HFFc6 (cell line): Measurements from ENCODE around the gene PTGS1. TPM values are rescaled to one million over a fixed set of nuclear protein-coding genes. Genes with fewer than 3 reads are reported as not detected.

Experiments used
- DNase-seq: peaks from one replicate; pipeline ENCODE4 v3.0.0-alpha.2; 2018
- H3K27ac Mint-ChIP-seq: 2 replicates; pipeline ENCODE4 v1.8.0; 2020; ENCODE audit warnings: mild to moderate bottlenecking, mixed read lengths
- H3K27me3 Mint-ChIP-seq: 2 replicates; pipeline ENCODE4 v1.8.0; 2021; ENCODE audit warnings: mild to moderate bottlenecking, moderate library complexity, mixed read lengths; ENCODE audit not compliant: insufficient read depth
- H3K36me3 Mint-ChIP-seq: 2 replicates; pipeline ENCODE4 v1.8.0; 2021; ENCODE audit warnings: low read depth, mixed read lengths
- H3K4me1 Mint-ChIP-seq: 2 replicates; pipeline ENCODE4 v1.8.0; 2020; ENCODE audit warnings: low read depth, mixed read lengths
- H3K4me3 Mint-ChIP-seq: 2 replicates; pipeline ENCODE4 v1.8.0; 2020; ENCODE audit warnings: mild to moderate bottlenecking, moderate library complexity, mixed read lengths
- H3K9me3 Mint-ChIP-seq: 2 replicates; pipeline ENCODE4 v1.8.0; 2020; ENCODE audit warnings: mild to moderate bottlenecking, mixed read lengths
- total RNA-seq, 6 experiments: library from RNA; stranded (reverse); fragmentation: NEBNext Ultra II Directional; extraction: Animal tissue kit (Norgen Biotek cat#: 25700); gene quantifications; 2 replicates in 1 of 6; 3 replicates in 5 of 6; pipeline ENCODE4 v1.2.3, GENCODE V29; 2021
- TF ChIP-seq, protein P1 (sequence below): fragments of 200-600 bp; sonication (generic); IDR thresholded peaks from 2 replicates; pipeline ENCODE4 v1.5.0; 2021; ENCODE audit warnings: antibody characterized with exemption, mild to moderate bottlenecking

PTGS1 gene
- total RNA-seq, 6 experiments from 2014 or later, result 33.0 to 122 (median 102) TPM

DNA sequence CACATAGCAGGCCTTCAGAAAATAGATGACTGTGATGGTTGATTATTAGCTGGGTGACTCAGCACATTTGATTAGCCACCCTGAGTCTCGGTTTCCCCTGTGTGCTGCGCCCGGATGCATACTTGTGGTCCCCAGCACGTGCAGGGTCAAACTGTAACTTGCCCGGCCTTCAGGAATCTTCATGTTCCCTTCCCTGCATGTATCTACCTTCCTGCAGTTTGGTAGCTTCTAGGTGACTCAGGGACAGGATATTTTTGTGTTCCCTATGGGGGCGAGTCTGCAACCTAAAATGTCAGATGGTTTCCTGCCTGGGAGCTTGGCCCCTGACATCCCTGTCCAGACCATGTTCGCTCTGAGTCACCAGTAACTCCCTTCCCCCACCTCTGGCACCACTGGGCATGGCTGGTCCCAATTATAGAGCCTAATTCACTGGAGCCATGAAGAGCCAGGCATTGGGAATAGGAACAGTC, 13.2 kb downstream of the PTGS1 start:
- TF ChIP-seq, protein P1, sequence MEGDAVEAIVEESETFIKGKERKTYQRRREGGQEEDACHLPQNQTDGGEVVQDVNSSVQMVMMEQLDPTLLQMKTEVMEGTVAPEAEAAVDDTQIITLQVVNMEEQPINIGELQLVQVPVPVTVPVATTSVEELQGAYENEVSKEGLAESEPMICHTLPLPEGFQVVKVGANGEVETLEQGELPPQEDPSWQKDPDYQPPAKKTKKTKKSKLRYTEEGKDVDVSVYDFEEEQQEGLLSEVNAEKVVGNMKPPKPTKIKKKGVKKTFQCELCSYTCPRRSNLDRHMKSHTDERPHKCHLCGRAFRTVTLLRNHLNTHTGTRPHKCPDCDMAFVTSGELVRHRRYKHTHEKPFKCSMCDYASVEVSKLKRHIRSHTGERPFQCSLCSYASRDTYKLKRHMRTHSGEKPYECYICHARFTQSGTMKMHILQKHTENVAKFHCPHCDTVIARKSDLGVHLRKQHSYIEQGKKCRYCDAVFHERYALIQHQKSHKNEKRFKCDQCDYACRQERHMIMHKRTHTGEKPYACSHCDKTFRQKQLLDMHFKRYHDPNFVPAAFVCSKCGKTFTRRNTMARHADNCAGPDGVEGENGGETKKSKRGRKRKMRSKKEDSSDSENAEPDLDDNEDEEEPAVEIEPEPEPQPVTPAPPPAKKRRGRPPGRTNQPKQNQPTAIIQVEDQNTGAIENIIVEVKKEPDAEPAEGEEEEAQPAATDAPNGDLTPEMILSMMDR, result no peak
- peak overlapping the region; percentile 72 for H3K27ac Mint-ChIP-seq
- DNase-seq, result peak; percentile 82
- peaks cover 32% of the 10 kb centered on the region for H3K4me1 Mint-ChIP-seq
- peak overlapping the region; percentile 46 for H3K4me3 Mint-ChIP-seq
- H3K27me3 Mint-ChIP-seq, result no peaks in the 10 kb centered on the region
- peaks cover 11% of the 10 kb centered on the region for H3K9me3 Mint-ChIP-seq
- peaks cover 63% of the 10 kb centered on the region for H3K36me3 Mint-ChIP-seq

DNA sequence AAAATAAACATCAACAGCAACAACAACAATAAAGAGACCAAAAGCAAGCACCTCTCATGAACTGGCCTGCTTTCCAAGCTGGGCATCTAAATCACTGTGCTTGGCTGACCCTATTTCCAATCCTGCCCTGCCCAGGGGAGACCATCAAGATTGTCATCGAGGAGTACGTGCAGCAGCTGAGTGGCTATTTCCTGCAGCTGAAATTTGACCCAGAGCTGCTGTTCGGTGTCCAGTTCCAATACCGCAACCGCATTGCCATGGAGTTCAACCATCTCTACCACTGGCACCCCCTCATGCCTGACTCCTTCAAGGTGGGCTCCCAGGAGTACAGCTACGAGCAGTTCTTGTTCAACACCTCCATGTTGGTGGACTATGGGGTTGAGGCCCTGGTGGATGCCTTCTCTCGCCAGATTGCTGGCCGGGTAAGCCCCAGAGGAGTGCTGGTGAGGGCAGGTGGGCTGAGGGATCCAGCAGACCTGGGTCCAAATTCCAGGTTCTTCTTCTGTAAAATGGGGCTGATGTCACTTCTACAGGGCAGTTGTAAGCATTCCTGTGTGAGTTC, 15.6 kb downstream of the PTGS1 start:
- H3K27ac Mint-ChIP-seq, result no peak overlapping the region
- H3K27me3 Mint-ChIP-seq, result peaks cover 2% of the 10 kb centered on the region; the same call in 1 of the 2 replicates
- H3K4me3 Mint-ChIP-seq, result no peak overlapping the region
- no peak for DNase-seq
- H3K36me3 Mint-ChIP-seq, result peaks cover 62% of the 10 kb centered on the region
- H3K4me1 Mint-ChIP-seq, result peaks cover 44% of the 10 kb centered on the region
- TF ChIP-seq, protein P1, result no peak
- no peaks in the 10 kb centered on the region for H3K9me3 Mint-ChIP-seq

DNA sequence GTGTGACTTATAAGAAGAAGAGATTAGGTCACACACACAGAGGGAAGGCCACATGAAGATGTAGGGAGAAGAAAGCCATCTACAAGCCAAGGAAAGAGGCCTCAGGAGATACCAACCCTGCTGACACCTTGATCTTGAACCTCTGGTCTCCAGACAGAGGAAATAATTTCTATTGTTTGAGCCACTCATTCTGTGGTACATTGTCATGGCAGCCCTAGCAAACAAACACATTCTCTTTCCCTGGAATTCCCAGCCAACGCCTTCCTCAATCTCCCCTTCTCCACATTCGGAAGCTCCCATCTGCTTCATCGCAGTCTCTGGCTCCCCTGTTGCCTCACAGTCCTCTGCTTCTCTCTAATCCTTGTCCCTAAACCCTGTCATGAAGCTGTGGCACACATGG, 16.7 kb downstream of the PTGS1 start:
- H3K27me3 Mint-ChIP-seq, result peaks cover 2% of the 10 kb centered on the region; the same call in 1 of the 2 replicates
- H3K4me1 Mint-ChIP-seq, result peaks cover 51% of the 10 kb centered on the region
- H3K36me3 Mint-ChIP-seq, result peaks cover 57% of the 10 kb centered on the region
- DNase-seq, result no peak
- H3K27ac Mint-ChIP-seq, result no peak overlapping the region; the same call in 1 of the 2 replicates
- no peaks in the 10 kb centered on the region for H3K9me3 Mint-ChIP-seq
- TF ChIP-seq, protein P1, result no peak
- no peak overlapping the region for H3K4me3 Mint-ChIP-seq

DNA sequence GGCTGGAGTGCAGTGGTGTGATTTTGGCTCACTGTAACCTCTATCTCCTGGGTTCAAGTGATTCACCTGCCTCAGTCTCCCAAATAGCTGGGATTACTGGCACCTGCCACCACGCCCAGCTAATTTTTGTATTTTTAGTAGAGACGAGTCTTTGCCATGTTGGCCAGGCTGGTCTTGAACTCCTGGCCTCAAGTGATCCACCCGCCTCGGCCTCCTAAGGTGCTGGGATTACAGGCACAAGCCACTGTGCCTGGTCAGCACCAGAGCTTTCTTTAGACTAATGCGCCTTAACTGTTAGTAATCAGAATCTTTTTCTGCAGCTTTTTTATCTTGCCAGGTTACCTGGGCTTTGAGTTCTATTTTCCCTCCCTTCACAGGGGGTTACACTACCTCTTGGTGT, 18.4 kb downstream of the PTGS1 start:
- H3K36me3 Mint-ChIP-seq, result peaks cover 53% of the 10 kb centered on the region
- peaks cover 2% of the 10 kb centered on the region; the same call in 1 of the 2 replicates for H3K27me3 Mint-ChIP-seq
- peaks cover 51% of the 10 kb centered on the region for H3K4me1 Mint-ChIP-seq

DNA sequence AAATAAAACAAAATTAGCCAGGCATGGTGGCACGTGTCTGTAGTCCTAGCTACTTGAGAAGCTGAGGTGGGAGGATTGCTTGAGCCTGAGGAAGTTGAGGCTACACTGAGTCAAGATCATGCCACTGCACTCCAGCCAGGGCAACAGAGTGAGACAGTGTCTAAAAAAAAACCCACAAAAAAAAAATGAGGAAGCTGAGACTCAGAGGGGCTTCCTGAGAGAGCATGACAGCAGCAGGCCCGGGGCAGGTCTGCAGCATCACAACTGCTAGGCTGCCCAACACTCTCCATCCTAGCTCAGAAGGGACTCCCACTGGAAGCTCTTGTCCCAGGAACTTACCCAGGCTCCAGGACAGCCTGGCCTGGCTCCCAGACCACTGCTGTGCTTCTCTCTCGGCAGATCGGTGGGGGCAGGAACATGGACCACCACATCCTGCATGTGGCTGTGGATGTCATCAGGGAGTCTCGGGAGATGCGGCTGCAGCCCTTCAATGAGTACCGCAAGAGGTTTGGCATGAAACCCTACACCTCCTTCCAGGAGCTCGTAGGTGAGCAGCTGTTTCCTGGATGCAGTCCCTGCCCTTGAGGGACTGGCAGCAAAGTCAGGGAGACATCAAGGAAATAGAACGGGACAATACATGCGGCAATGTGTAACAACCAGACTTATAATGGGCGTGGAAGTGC, 19.1 kb downstream of the PTGS1 start:
- Mint-ChIP-seq H3K9me3 (no peaks in the 10 kb centered on the region), H3K27me3 (peaks cover 4% of the 10 kb centered on the region), H3K36me3 (peaks cover 47% of the 10 kb centered on the region), H3K4me1 (peaks cover 52% of the 10 kb centered on the region), H3K27ac (no peak overlapping the region; the same call in 1 of the 2 replicates), H3K4me3 (no peak overlapping the region)
- DNase-seq, result no peak
- TF ChIP-seq, protein P1, result no peak

More for the DNA sequence above, 18.4 kb downstream of the PTGS1 start:
- TF ChIP-seq, protein P1, result no peak
- no peak overlapping the region for H3K4me3 Mint-ChIP-seq
- DNase-seq, result no peak
- no peak overlapping the region for H3K27ac Mint-ChIP-seq
- no peaks in the 10 kb centered on the region for H3K9me3 Mint-ChIP-seq
